ENCODE data around the gene ATXN2. TPM values are rescaled to one million over a fixed set of nuclear protein-coding genes. Genes with fewer than 3 reads are reported as not detected.

Gene ATXN2
- total RNA-seq, 1 donor from 2014 or later = 50.0 TPM

- Histone ChIP-seq H3K36me3 (peaks cover 43% of the 10 kb centered on the region), H3K4me1 (peaks cover 93% of the 10 kb centered on the region), H3K27me3 (ENCODE audit: low read depth) (no peaks in the 10 kb centered on the region), H3K4me3 (no peak overlapping the region), H3K27ac (replicated peaks) (peak overlapping the region; percentile 97), H3K9me3 (replicated peaks) (no peaks in the 10 kb centered on the region)
- intact Hi-C loops (cut with micrococcal nuclease) = no loop called here
- no peak for DNase-seq
- no peak for TF ChIP-seq CTCF (IDR thresholded peaks at IDR 0.05; ENCODE audit: borderline replicate concordance)
Measured at GRCh38 chr12:111447571-111448265, 151.4 kb downstream of the ATXN2 start.

GRCh38 chr12:111446631-111447570 lies 152.2 kb downstream of the ATXN2 start:
- Histone ChIP-seq H3K27ac (replicated peaks) (peak overlapping the region; percentile 97), H3K27me3 (ENCODE audit: low read depth) (no peaks in the 10 kb centered on the region), H3K9me3 (replicated peaks) (no peaks in the 10 kb centered on the region), H3K4me3 (no peak overlapping the region), H3K36me3 (peaks cover 45% of the 10 kb centered on the region), H3K4me1 (peaks cover 100% of the 10 kb centered on the region)
- no peak for TF ChIP-seq CTCF (IDR thresholded peaks at IDR 0.05; ENCODE audit: borderline replicate concordance)
- intact Hi-C loops (cut with micrococcal nuclease) = no loop called here
- DNase-seq = no peak

- H3K36me3 ChIP-seq = peaks cover 42% of the 10 kb centered on the region
- no peaks in the 10 kb centered on the region for H3K27me3 ChIP-seq (ENCODE audit: low read depth)
- no peak for TF ChIP-seq CTCF (IDR thresholded peaks at IDR 0.05; ENCODE audit: borderline replicate concordance)
- peak overlapping the region; percentile 24 for H3K4me3 ChIP-seq
- H3K9me3 ChIP-seq (replicated peaks) = no peaks in the 10 kb centered on the region
- DNase-seq = no peak
- intact Hi-C loops (cut with micrococcal nuclease) = no loop called here
- H3K27ac ChIP-seq (replicated peaks) = peak overlapping the region; percentile 97
- H3K4me1 ChIP-seq = peaks cover 100% of the 10 kb centered on the region
Measured at GRCh38 chr12:111445726-111446581, 153.2 kb downstream of the ATXN2 start.

GRCh38 chr12:111444925-111445725 lies 154.0 kb downstream of the ATXN2 start:
- intact Hi-C loops (cut with micrococcal nuclease) = no loop called here
- Histone ChIP-seq H3K27ac (replicated peaks) (peak overlapping the region; percentile 97), H3K27me3 (ENCODE audit: low read depth) (no peaks in the 10 kb centered on the region), H3K4me1 (peaks cover 100% of the 10 kb centered on the region), H3K9me3 (replicated peaks) (no peaks in the 10 kb centered on the region), H3K4me3 (peak overlapping the region; percentile 24), H3K36me3 (peaks cover 34% of the 10 kb centered on the region)
- DNase-seq = peak; percentile 69
- peak; percentile 27 for TF ChIP-seq CTCF (IDR thresholded peaks at IDR 0.05; ENCODE audit: borderline replicate concordance)

Data from left ventricle myocardium inferior (tissue), 1 donor.